Measurements from ENCODE around the gene OR10R2. TPM values are rescaled to one million over a fixed set of nuclear protein-coding genes. Genes with fewer than 3 reads are reported as not detected.

OR10R2 gene
- total and polyA plus RNA-seq, 9 donors, result not detected

GRCh38 chr1:158485455-158485854 lies 13.4 kb downstream of the OR10R2 start:
- DNase-seq, result no peak
- no peaks in the 10 kb centered on the region for H3K27me3 ChIP-seq
- H3K36me3 ChIP-seq, result no peaks in the 10 kb centered on the region
- intact Hi-C loops (cut with DNase I), result no loop called here
- TF ChIP-seq EP300 (IDR thresholded peaks at IDR 0.05) (no peak), POLR2A (IDR thresholded peaks at IDR 0.05) (no peak), CTCF (IDR thresholded peaks at IDR 0.05) (no peak)
- 17 to 37% (median 18%) methylated on average over 2 of the region's 2 CpGs for WGBS, 3 donors
- H3K9me3 ChIP-seq, result no peaks in the 10 kb centered on the region
- H3K4me3 ChIP-seq, result no peak overlapping the region
- no peaks in the 10 kb centered on the region for H3K4me1 ChIP-seq (ENCODE audit: insufficient read depth)
- H3K27ac ChIP-seq, result no peak overlapping the region

- intact Hi-C loops (cut with DNase I), result no loop called here
- Histone ChIP-seq H3K27ac (no peak overlapping the region), H3K4me1 (ENCODE audit: insufficient read depth) (no peaks in the 10 kb centered on the region), H3K27me3 (no peaks in the 10 kb centered on the region), H3K9me3 (no peaks in the 10 kb centered on the region), H3K36me3 (no peaks in the 10 kb centered on the region), H3K4me3 (no peak overlapping the region)
- 63 to 84% (median 69%) methylated on average over 3 of the region's 3 CpGs for WGBS, 3 donors
- TF ChIP-seq POLR2A (IDR thresholded peaks at IDR 0.05), result no peak
- no peak for TF ChIP-seq CTCF (IDR thresholded peaks at IDR 0.05)
- TF ChIP-seq EP300 (IDR thresholded peaks at IDR 0.05), result no peak
- DNase-seq, result no peak
Observed at GRCh38 chr1:158491316-158491715, 19.3 kb downstream of the OR10R2 start.

GRCh38 chr1:158493054-158493453 lies 21.0 kb downstream of the OR10R2 start:
- H3K4me3 ChIP-seq, result no peak overlapping the region
- H3K36me3 ChIP-seq, result no peaks in the 10 kb centered on the region
- no peaks in the 10 kb centered on the region for H3K9me3 ChIP-seq
- intact Hi-C loops (cut with DNase I), result no loop called here
- no peaks in the 10 kb centered on the region for H3K4me1 ChIP-seq (ENCODE audit: insufficient read depth)
- no peaks in the 10 kb centered on the region for H3K27me3 ChIP-seq
- TF ChIP-seq POLR2A (IDR thresholded peaks at IDR 0.05) (no peak), CTCF (IDR thresholded peaks at IDR 0.05) (no peak), EP300 (IDR thresholded peaks at IDR 0.05) (no peak)
- 66 to 76% (median 75%) methylated on average over 3 of the region's 3 CpGs for WGBS, 3 donors
- DNase-seq, result no peak
- no peak overlapping the region for H3K27ac ChIP-seq

GRCh38 chr1:158494796-158495195 lies 22.8 kb downstream of the OR10R2 start:
- no peak overlapping the region for H3K27ac ChIP-seq
- no peak for DNase-seq
- no peaks in the 10 kb centered on the region for H3K36me3 ChIP-seq
- H3K4me3 ChIP-seq, result no peak overlapping the region
- no peaks in the 10 kb centered on the region for H3K4me1 ChIP-seq (ENCODE audit: insufficient read depth)
- intact Hi-C loops (cut with DNase I), result no loop called here
- H3K9me3 ChIP-seq, result no peaks in the 10 kb centered on the region
- no peak for TF ChIP-seq CTCF (IDR thresholded peaks at IDR 0.05)
- 30 to 67% (median 32%) methylated on average over 2 of the region's 2 CpGs for WGBS, 3 donors
- H3K27me3 ChIP-seq, result no peaks in the 10 kb centered on the region

- Histone ChIP-seq H3K27me3 (no peaks in the 10 kb centered on the region), H3K4me1 (ENCODE audit: insufficient read depth) (no peaks in the 10 kb centered on the region), H3K4me3 (no peak overlapping the region), H3K36me3 (no peaks in the 10 kb centered on the region), H3K27ac (no peak overlapping the region), H3K9me3 (no peaks in the 10 kb centered on the region)
- intact Hi-C loops (cut with DNase I), result no loop called here
- 12 to 29% (median 15%) methylated on average over 2 of the region's 2 CpGs for WGBS, 3 donors
- no peak for DNase-seq
- TF ChIP-seq CTCF (IDR thresholded peaks at IDR 0.05) (no peak), EP300 (IDR thresholded peaks at IDR 0.05) (no peak), POLR2A (IDR thresholded peaks at IDR 0.05) (no peak)
Observed at GRCh38 chr1:158496374-158496773, 24.4 kb downstream of the OR10R2 start.

All from ovary (tissue), 9 donors.